Measurements from ENCODE around the gene CCDC146.

GRCh38 chr7:77284005-77284404, 161.6 kb downstream of the CCDC146 start:
- TF ChIP-seq CTCF (IDR thresholded peaks at IDR 0.05) (no peak), POLR2A (IDR thresholded peaks at IDR 0.05) (no peak), EP300 (IDR thresholded peaks at IDR 0.05) (no peak)

All from ovary (tissue), 3 donors.